B cell (primary cell): ENCODE results near the gene METTL23. TPM values are rescaled to one million over a fixed set of nuclear protein-coding genes. Genes with fewer than 3 reads are reported as not detected.

Experiments used
- ATAC-seq: fragments of 200-7000 bp; cut with Tn5 transposase; one replicate; pipeline ENCODE4 v1.10.0; 2021; ENCODE audit warnings: low read depth, mild to moderate bottlenecking, moderate number of reproducible peaks, moderate library complexity
- CTCF ChIA-PET: fragments of 350-600 bp; sonication (Branson Sonifier 250); formaldehyde crosslinking; loops from one replicate; lab custom pipeline; 2021; ENCODE audit warnings: antibody characterized with exemption, inconsistent platforms; lab: Charles Lee
- POLR2A ChIA-PET: fragments of 350-600 bp; sonication (Branson Sonifier 250); formaldehyde crosslinking; loops from one replicate; lab custom pipeline; 2021; ENCODE audit warnings: antibody characterized with exemption; lab: Charles Lee
- DNase-seq: peaks from one replicate; pipeline ENCODE4 v3.0.0; 2013
- H2AFZ ChIP-seq: 2 replicates; pipeline ENCODE4 v1.6.1; 2012; ENCODE audit warnings: mild to moderate bottlenecking, low read depth, low read length; ENCODE audit not compliant: insufficient read depth, poor library complexity, severe bottlenecking
- H3K27ac ChIP-seq, 2 donors: 1 replicate in 1 of 2; 2 replicates in 1 of 2; pipeline ENCODE4 v1.5.1; 2012 to 2013; ENCODE audit warnings: low read length in 2 of 2, mild to moderate bottlenecking in 2 of 2, moderate library complexity in 1 of 2
- H3K27me3 ChIP-seq, 4 experiments: fragments of 200-600 bp in 1 of 4; sonication (generic) in 1 of 4; replicated peaks in 1 of 4; 1 replicate in 2 of 4; 2 replicates in 2 of 4; pipeline versions ENCODE4 v1.6.1 to v1.7.0; 2013 to 2016; ENCODE audit warnings: low read length in 3 of 4, mild to moderate bottlenecking in 2 of 4, mixed read lengths in 1 of 4, moderate library complexity in 1 of 4; ENCODE audit not compliant: insufficient read depth in 4 of 4, control insufficient read depth in 3 of 4; ENCODE audit errors: control extremely low read depth in 1 of 4
- H3K36me3 ChIP-seq, 2 experiments: replicated peaks in 1 of 2; 1 replicate in 1 of 2; 2 replicates in 1 of 2; pipeline versions ENCODE4 v1.6.1 to v1.7.1; 2013; ENCODE audit warnings: low read length in 1 of 2; ENCODE audit not compliant: insufficient read depth in 2 of 2, control insufficient read depth in 1 of 2; ENCODE audit errors: control extremely low read depth in 1 of 2, extremely low read depth in 1 of 2
- H3K4me1 ChIP-seq, 2 donors: fragments of 200-600 bp in 1 of 2; sonication (generic) in 1 of 2; 1 replicate in 1 of 2; 2 replicates in 1 of 2; pipeline versions ENCODE4 v1.5.1 to v1.6.1; 2013 to 2017; ENCODE audit warnings: low read length in 2 of 2; ENCODE audit not compliant: control insufficient read depth in 2 of 2, insufficient read depth in 2 of 2
- H3K4me2 ChIP-seq: replicated peaks from 2 replicates; pipeline ENCODE3; 2012; ENCODE audit warnings: mild to moderate bottlenecking, low read depth, low read length; ENCODE audit not compliant: poor library complexity, severe bottlenecking
- H3K4me3 ChIP-seq, 5 experiments: fragments of 200-600 bp in 1 of 5; sonication (generic) in 1 of 5; 1 replicate in 3 of 5; 2 replicates in 2 of 5; pipeline versions ENCODE4 v1.5.1 to v1.7.0; 2011 to 2016; ENCODE audit warnings: low read length in 4 of 5, mild to moderate bottlenecking in 4 of 5, low read depth in 2 of 5, control low read depth in 1 of 5, moderate library complexity in 1 of 5; ENCODE audit not compliant: insufficient read depth in 1 of 5; ENCODE audit errors: control extremely low read depth in 1 of 5, extremely low read depth in 1 of 5
- H3K79me2 ChIP-seq: fragments of 200-600 bp; sonication (generic); one replicate; pipeline ENCODE4 v1.6.0; 2016; ENCODE audit warnings: low read length; ENCODE audit not compliant: control insufficient read depth, insufficient read depth
- H3K9ac ChIP-seq: fragments of 200-600 bp; sonication (generic); 2 replicates; pipeline ENCODE4 v1.6.1; 2017; ENCODE audit warnings: mild to moderate bottlenecking, low read length, moderate library complexity
- H3K9me3 ChIP-seq, 3 donors: one replicate each; pipeline versions ENCODE4 v1.6.1 to v1.7.1; 2013; ENCODE audit warnings: low read length in 2 of 3; ENCODE audit not compliant: control insufficient read depth in 2 of 3, insufficient read depth in 1 of 3; ENCODE audit errors: control extremely low read depth in 1 of 3
- H4K20me1 ChIP-seq: 2 replicates; pipeline ENCODE4 v1.6.0; 2012; ENCODE audit warnings: mild to moderate bottlenecking, low read length; ENCODE audit not compliant: insufficient read depth, control insufficient read depth, poor library complexity, severe bottlenecking
- H3K27ac Mint-ChIP-seq: one replicate; pipeline ENCODE4 v1.8.0; 2021; ENCODE audit warnings: mixed read lengths
- H3K27me3 Mint-ChIP-seq: one replicate; pipeline ENCODE4 v1.8.0; 2021; ENCODE audit warnings: mixed read lengths
- H3K4me1 Mint-ChIP-seq: one replicate; pipeline ENCODE4 v1.8.0; 2021; ENCODE audit warnings: mixed read lengths
- H3K4me3 Mint-ChIP-seq: one replicate; pipeline ENCODE4 v1.8.0; 2021; ENCODE audit warnings: mixed read lengths
- H3K9me3 Mint-ChIP-seq: one replicate; pipeline ENCODE4 v1.8.0; 2022; ENCODE audit warnings: mixed read lengths; ENCODE audit not compliant: insufficient read depth
- EZH2 ChIP-seq: IDR thresholded peaks from 2 replicates; pipeline ENCODE4 v1.6.1; 2012; ENCODE audit warnings: borderline replicate concordance, low read depth, mild to moderate bottlenecking, moderate library complexity, low read length; ENCODE audit not compliant: insufficient read depth, poor library complexity, severe bottlenecking
- WGBS: methylation state at CpG from one replicate; pipeline ENCODE4 v1.1.5; 2013; ENCODE audit warnings: missing lambda C conversion rate; ENCODE audit not compliant: insufficient coverage; 5-methylcytosine and 5-hydroxymethylcytosine counted together
- intact Hi-C: fragments of 100-400 bp; cut with micrococcal nuclease; formaldehyde crosslinking; loops from one replicate; pipeline ENCODE4 v1.10.0; 2022
- polyA plus RNA-seq: library from polyadenylated mRNA; depleted of rRNA; stranded (reverse); fragments of >200 nt; gene quantifications from 2 replicates; pipeline ENCODE4 v1.2.3, GENCODE V29; 2012
- total RNA-seq, 2 donors: library from RNA; stranded (reverse); fragments of 120-200 nt in 1 of 2; gene quantifications; 1 replicate in 1 of 2; 2 replicates in 1 of 2; pipeline versions ENCODE4 v1.2.3 to v1.2.4, GENCODE V29; 2013 to 2022
- TF ChIP-seq, protein P1 (sequence below): fragments of 200-600 bp; IDR thresholded peaks from one replicate; pipeline ENCODE4 v1.8.0; 2022; ENCODE audit warnings: antibody characterized with exemption, mild to moderate bottlenecking

METTL23 gene
- total and polyA plus RNA-seq, 2 donors (not counting 1 experiment from before 2014, with no cell fraction given) = 64.0 to 68.1 TPM

DNA sequence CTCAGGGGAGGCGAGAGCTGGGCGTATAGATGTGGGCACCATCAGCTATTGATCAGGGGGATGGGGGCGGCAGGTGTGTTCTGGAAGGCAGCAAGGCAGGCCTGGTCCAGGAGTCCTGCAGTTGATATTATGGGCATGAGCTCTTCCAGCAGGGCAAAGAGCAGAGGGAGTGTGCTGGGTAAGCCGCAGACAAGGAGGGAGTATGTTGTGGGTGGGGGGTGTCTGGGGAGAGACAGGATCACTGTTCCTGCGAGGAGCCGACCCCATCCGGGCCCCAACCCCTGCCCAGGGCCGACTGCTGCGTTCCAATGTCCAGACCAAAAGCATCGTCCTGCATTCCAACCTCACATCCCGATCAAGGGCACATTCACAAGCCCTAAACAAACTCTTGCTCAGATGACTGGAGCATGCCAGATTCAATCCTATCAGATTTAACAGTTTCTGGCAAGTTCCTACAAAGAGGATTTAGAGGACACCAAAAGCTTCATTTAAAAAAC is 25.1 kb upstream of the METTL23 start:
- peaks cover 6% of the 10 kb centered on the region for H3K4me1 Mint-ChIP-seq
- no peaks in the 10 kb centered on the region for H3K9me3 Mint-ChIP-seq
- H3K27ac Mint-ChIP-seq = no peak overlapping the region
- peaks cover 23% of the 10 kb centered on the region for H3K79me2 ChIP-seq
- DNase-seq (no peak), ATAC-seq (no peak)
- H3K27me3 ChIP-seq = peaks cover 0 to 5% (median 0%) of the 10 kb centered on the region in 4 experiments
- no peak overlapping the region for H3K27ac ChIP-seq
- H3K9ac ChIP-seq = no peak overlapping the region
- H3K4me3 Mint-ChIP-seq = no peak overlapping the region
- no peak overlapping the region for H3K4me2 ChIP-seq
- no peaks in the 10 kb centered on the region for H3K9me3 ChIP-seq
- H3K4me1 ChIP-seq = peaks cover 6 to 9% of the 10 kb centered on the region in 2 donors
- no peak overlapping the region for H3K4me3 ChIP-seq
- intact Hi-C loops = no loop called here
- TF ChIP-seq, protein P1, sequence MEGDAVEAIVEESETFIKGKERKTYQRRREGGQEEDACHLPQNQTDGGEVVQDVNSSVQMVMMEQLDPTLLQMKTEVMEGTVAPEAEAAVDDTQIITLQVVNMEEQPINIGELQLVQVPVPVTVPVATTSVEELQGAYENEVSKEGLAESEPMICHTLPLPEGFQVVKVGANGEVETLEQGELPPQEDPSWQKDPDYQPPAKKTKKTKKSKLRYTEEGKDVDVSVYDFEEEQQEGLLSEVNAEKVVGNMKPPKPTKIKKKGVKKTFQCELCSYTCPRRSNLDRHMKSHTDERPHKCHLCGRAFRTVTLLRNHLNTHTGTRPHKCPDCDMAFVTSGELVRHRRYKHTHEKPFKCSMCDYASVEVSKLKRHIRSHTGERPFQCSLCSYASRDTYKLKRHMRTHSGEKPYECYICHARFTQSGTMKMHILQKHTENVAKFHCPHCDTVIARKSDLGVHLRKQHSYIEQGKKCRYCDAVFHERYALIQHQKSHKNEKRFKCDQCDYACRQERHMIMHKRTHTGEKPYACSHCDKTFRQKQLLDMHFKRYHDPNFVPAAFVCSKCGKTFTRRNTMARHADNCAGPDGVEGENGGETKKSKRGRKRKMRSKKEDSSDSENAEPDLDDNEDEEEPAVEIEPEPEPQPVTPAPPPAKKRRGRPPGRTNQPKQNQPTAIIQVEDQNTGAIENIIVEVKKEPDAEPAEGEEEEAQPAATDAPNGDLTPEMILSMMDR = no peak
- no peak for TF ChIP-seq EZH2
- no peak overlapping the region for H2AFZ ChIP-seq
- POLR2A ChIA-PET = no interaction called here
- CTCF ChIA-PET = interaction anchor here (5.5 kb wide), 1 partner anchor 13 kb away, joined by 25 read pairs; no protein-coding TSS in a partner anchor
- no peaks in the 10 kb centered on the region for H3K36me3 ChIP-seq
- no peaks in the 10 kb centered on the region for H4K20me1 ChIP-seq
- peaks cover 3% of the 10 kb centered on the region for H3K27me3 Mint-ChIP-seq
- WGBS = 94% methylated on average over 5 of the region's 11 CpGs

DNA sequence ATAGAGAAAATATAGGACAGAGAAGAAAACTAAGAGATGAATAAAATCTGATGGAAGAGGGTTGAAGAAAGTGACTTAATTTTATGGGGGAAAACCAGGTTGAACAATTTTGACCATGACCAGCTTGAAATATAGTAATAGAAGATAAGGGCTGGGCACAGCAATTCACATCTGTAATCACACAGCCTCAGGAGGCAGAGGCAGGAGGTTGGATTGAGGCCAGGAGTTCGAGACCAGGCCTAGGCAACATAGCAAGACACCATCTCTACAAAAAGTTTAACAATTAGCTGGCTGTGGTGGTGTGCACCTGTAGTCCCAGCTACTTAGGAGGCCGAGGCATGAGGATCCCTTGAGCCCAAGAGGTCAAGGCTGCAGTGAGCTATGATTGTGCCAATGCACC is 24.6 kb upstream of the METTL23 start:
- POLR2A ChIA-PET = no interaction called here
- WGBS = no CpG with 5 or more reads among the region's 2 CpGs
- Mint-ChIP-seq H3K4me3 (no peak overlapping the region), H3K4me1 (peaks cover under 1% of the 10 kb centered on the region), H3K27ac (no peak overlapping the region), H3K9me3 (no peaks in the 10 kb centered on the region), H3K27me3 (peaks cover under 1% of the 10 kb centered on the region)
- Histone ChIP-seq H2AFZ (no peak overlapping the region), H3K9me3 (no peaks in the 10 kb centered on the region), H4K20me1 (no peaks in the 10 kb centered on the region), H3K4me1 (peaks cover under 1 to 3% of the 10 kb centered on the region in 2 donors), H3K79me2 (peaks cover 23% of the 10 kb centered on the region), H3K9ac (no peak overlapping the region), H3K4me3 (no peak overlapping the region), H3K27me3 (peaks cover 0 to 5% (median 0%) of the 10 kb centered on the region in 4 experiments), H3K4me2 (no peak overlapping the region), H3K27ac (no peak overlapping the region), H3K36me3 (no peaks in the 10 kb centered on the region)
- intact Hi-C loops = no loop called here
- ATAC-seq (no peak), DNase-seq (no peak)
- TF ChIP-seq, protein P1 = no peak
- TF ChIP-seq EZH2 = no peak
- CTCF ChIA-PET = interaction anchor here (0.6 to 5.5 kb wide), 2 partner anchors 13 to 72 kb away, joined by 3 to 25 read pairs; no protein-coding TSS in a partner anchor
